Loucy (cell line): ENCODE measurements around the gene ABCC3.

Experiments used
- H2AFZ ChIP-seq: fragments of 200-600 bp; sonication (generic); 2 replicates; pipeline ENCODE4 v1.6.0; 2016; ENCODE audit warnings: antibody characterized with exemption, mild to moderate bottlenecking, low read length, moderate library complexity
- H3F3A ChIP-seq: fragments of 200-600 bp; 2 replicates; pipeline ENCODE4 v1.6.0; 2016; ENCODE audit warnings: antibody characterized with exemption, low read depth, mild to moderate bottlenecking
- H3K27me3 ChIP-seq: fragments of 200-600 bp; sonication (generic); 2 replicates; pipeline ENCODE4 v1.6.1; 2014; ENCODE audit warnings: low read length, mild to moderate bottlenecking; ENCODE audit not compliant: insufficient read depth, poor library complexity, severe bottlenecking
- H3K36me3 ChIP-seq: fragments of 200-600 bp; sonication (generic); 2 replicates; pipeline ENCODE4 v1.6.1; 2016; ENCODE audit warnings: low read length; ENCODE audit not compliant: insufficient read depth
- H3K4me1 ChIP-seq: fragments of 200-600 bp; sonication (generic); 2 replicates; pipeline ENCODE4 v1.5.1; 2014; ENCODE audit warnings: low read length, mild to moderate bottlenecking; ENCODE audit not compliant: insufficient read depth, poor library complexity, severe bottlenecking
- H3K4me2 ChIP-seq: fragments of 200-600 bp; sonication (generic); 2 replicates; pipeline ENCODE4 v1.6.0; 2014; ENCODE audit warnings: antibody characterized with exemption, low read length, low read depth, mild to moderate bottlenecking; ENCODE audit not compliant: poor library complexity, severe bottlenecking
- H3K4me3 ChIP-seq: fragments of 200-600 bp; sonication (generic); 2 replicates; pipeline ENCODE4 v1.5.1; 2014; ENCODE audit warnings: low read length, mild to moderate bottlenecking, mixed read lengths; ENCODE audit not compliant: poor library complexity, severe bottlenecking
- H3K79me2 ChIP-seq: fragments of 200-600 bp; sonication (generic); 2 replicates; pipeline ENCODE4 v1.6.1; 2014; ENCODE audit warnings: low read length; ENCODE audit not compliant: insufficient read depth
- H3K9ac ChIP-seq: fragments of 200-600 bp; sonication (generic); 2 replicates; pipeline ENCODE4 v1.6.0; 2014; ENCODE audit warnings: mild to moderate bottlenecking, low read depth, low read length, moderate library complexity; ENCODE audit not compliant: poor library complexity, severe bottlenecking
- H3K9me2 ChIP-seq: fragments of 200-600 bp; sonication (generic); replicated peaks from 2 replicates; pipeline ENCODE4 v1.6.1; 2016; ENCODE audit warnings: low read depth, low read length, mixed read lengths
- H3K9me3 ChIP-seq: fragments of 200-600 bp; sonication (generic); 2 replicates; pipeline ENCODE4 v1.6.1; 2014; ENCODE audit warnings: mild to moderate bottlenecking, antibody characterized with exemption, low read length, low read depth; ENCODE audit not compliant: insufficient read depth
- H4K20me1 ChIP-seq: fragments of 200-600 bp; sonication (generic); 2 replicates; pipeline ENCODE4 v1.6.0; 2014; ENCODE audit warnings: antibody characterized with exemption, low read length, mild to moderate bottlenecking; ENCODE audit not compliant: insufficient read depth, poor library complexity, severe bottlenecking
- CTCF ChIP-seq: fragments of 200-600 bp; sonication (generic); conservative IDR thresholded peaks from 2 replicates; pipeline ENCODE4 v1.5.1; 2014; ENCODE audit warnings: mild to moderate bottlenecking, antibody characterized with exemption, low read length
- EZH2phosphoT487 ChIP-seq: fragments of 200-600 bp; IDR thresholded peaks from 2 replicates; pipeline ENCODE4 v1.6.1; 2018; ENCODE audit warnings: antibody characterized with exemption, mild to moderate bottlenecking, moderate library complexity, borderline replicate concordance

Gene ABCC3

GRCh38 chr17:50609380-50610074 lies 25.2 kb upstream of the ABCC3 start:
- no peaks in the 10 kb centered on the region for H3K9me2 ChIP-seq
- H3K27me3 ChIP-seq: no peaks in the 10 kb centered on the region
- no peak overlapping the region for H3K4me3 ChIP-seq
- no peak overlapping the region for H3K4me2 ChIP-seq
- H4K20me1 ChIP-seq: no peaks in the 10 kb centered on the region
- H3K4me1 ChIP-seq: no peaks in the 10 kb centered on the region
- H3K79me2 ChIP-seq: no peaks in the 10 kb centered on the region
- no peaks in the 10 kb centered on the region for H3K36me3 ChIP-seq
- no peaks in the 10 kb centered on the region for H3F3A ChIP-seq
- H2AFZ ChIP-seq: no peak overlapping the region
- no peak overlapping the region for H3K9ac ChIP-seq
- no peaks in the 10 kb centered on the region for H3K9me3 ChIP-seq
- TF ChIP-seq CTCF: no peak
- TF ChIP-seq EZH2phosphoT487: no peak

DNA sequence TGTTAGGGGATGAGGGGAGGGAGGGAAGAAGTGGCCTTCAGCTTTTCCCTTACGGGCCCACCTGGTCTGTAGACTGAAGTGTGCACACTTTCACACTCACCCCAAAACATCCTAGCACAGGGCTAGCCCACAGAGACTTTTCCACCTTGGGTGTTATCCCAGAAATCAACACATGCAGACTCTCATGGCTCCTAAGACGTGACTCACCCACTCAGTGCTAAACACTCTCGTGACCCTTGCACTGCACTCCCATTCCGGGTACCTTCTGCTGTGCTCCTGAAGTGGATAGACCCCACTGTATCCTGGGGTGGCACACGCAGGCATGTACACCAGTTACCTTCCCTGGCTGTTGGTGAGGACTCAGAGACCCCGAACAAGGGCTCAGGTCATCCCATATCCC lies 23.0 kb upstream of the ABCC3 start:
- Histone ChIP-seq H3K4me3 (no peak overlapping the region), H3K79me2 (no peaks in the 10 kb centered on the region), H3F3A (no peaks in the 10 kb centered on the region), H3K9me3 (no peaks in the 10 kb centered on the region), H3K27me3 (no peaks in the 10 kb centered on the region), H3K9ac (no peak overlapping the region), H3K36me3 (no peaks in the 10 kb centered on the region), H2AFZ (no peak overlapping the region), H3K4me1 (no peaks in the 10 kb centered on the region), H3K9me2 (no peaks in the 10 kb centered on the region), H3K4me2 (no peak overlapping the region), H4K20me1 (no peaks in the 10 kb centered on the region)
- no peak for TF ChIP-seq EZH2phosphoT487
- TF ChIP-seq CTCF: no peak

DNA sequence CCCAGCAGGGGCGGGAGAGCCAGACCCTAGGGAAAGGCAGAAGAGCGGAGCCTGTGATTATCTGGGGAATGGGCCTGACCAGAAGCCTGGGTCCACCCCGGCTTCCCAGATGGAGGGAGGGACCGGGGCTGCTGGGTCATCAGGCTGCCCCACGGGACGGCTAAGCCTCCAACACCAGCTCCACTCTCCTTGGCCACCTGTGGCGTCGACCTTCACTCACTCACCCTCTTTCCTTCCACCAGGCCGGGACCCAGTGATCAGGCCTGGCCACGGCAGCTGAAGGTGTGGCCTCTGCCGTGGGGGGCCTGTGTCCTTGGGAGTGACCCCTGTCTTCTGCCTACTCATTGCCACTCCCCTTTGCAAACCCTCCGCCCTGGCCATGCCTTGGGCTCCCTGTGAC lies 22.4 kb upstream of the ABCC3 start:
- Histone ChIP-seq H3K9me2 (no peaks in the 10 kb centered on the region), H3K27me3 (no peaks in the 10 kb centered on the region), H4K20me1 (no peaks in the 10 kb centered on the region), H3K79me2 (no peaks in the 10 kb centered on the region), H3K36me3 (no peaks in the 10 kb centered on the region), H2AFZ (no peak overlapping the region), H3K4me1 (no peaks in the 10 kb centered on the region), H3K4me2 (no peak overlapping the region), H3K9me3 (no peaks in the 10 kb centered on the region), H3K4me3 (no peak overlapping the region), H3F3A (no peaks in the 10 kb centered on the region), H3K9ac (no peak overlapping the region)
- TF ChIP-seq CTCF (no peak), EZH2phosphoT487 (no peak)
